ENCODE data around the gene SCAF4. TPM values are rescaled to one million over a fixed set of nuclear protein-coding genes. Genes with fewer than 3 reads are reported as not detected.

Gene SCAF4
- total RNA-seq, 4 donors from 2014 or later = 8.2 to 11.5 (median 10.0) TPM

DNA sequence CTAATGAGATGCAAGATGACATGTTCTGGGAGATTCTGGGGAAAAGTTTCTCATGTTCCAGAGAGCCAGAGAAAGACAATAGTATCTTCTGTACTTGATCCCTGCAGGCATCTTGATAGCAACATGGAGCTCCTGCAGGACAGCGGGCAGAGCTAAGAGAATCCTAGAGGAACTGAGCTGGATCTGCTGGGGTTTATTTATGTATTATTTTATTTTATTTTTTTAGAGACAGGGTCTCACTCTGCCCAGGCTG, 22.7 kb upstream of the SCAF4 start:
- Histone ChIP-seq H3K27me3 (no peaks in the 10 kb centered on the region), H3K36me3 (no peaks in the 10 kb centered on the region), H3K27ac (no peak overlapping the region), H3K4me3 (no peak overlapping the region), H3K9me3 (no peaks in the 10 kb centered on the region), H3K4me1 (no peaks in the 10 kb centered on the region)
- intact Hi-C loops (cut with DNase I; ENCODE audit: low total_unique reads) = no loop called here
- TF ChIP-seq, protein P1, sequence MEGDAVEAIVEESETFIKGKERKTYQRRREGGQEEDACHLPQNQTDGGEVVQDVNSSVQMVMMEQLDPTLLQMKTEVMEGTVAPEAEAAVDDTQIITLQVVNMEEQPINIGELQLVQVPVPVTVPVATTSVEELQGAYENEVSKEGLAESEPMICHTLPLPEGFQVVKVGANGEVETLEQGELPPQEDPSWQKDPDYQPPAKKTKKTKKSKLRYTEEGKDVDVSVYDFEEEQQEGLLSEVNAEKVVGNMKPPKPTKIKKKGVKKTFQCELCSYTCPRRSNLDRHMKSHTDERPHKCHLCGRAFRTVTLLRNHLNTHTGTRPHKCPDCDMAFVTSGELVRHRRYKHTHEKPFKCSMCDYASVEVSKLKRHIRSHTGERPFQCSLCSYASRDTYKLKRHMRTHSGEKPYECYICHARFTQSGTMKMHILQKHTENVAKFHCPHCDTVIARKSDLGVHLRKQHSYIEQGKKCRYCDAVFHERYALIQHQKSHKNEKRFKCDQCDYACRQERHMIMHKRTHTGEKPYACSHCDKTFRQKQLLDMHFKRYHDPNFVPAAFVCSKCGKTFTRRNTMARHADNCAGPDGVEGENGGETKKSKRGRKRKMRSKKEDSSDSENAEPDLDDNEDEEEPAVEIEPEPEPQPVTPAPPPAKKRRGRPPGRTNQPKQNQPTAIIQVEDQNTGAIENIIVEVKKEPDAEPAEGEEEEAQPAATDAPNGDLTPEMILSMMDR (IDR thresholded peaks at IDR 0.05 in 4 of 5, conservative IDR thresholded peaks at IDR 0.05 in 1 of 5) = no peak
- no peak for TF ChIP-seq POLR2A (IDR thresholded peaks at IDR 0.05)
- ATAC-seq (no peak), DNase-seq (no peak)
- in situ Hi-C loops (cut with MboI; ENCODE audit: low sequenced_read_pairs in 4 of 4) = no loop called here

DNA sequence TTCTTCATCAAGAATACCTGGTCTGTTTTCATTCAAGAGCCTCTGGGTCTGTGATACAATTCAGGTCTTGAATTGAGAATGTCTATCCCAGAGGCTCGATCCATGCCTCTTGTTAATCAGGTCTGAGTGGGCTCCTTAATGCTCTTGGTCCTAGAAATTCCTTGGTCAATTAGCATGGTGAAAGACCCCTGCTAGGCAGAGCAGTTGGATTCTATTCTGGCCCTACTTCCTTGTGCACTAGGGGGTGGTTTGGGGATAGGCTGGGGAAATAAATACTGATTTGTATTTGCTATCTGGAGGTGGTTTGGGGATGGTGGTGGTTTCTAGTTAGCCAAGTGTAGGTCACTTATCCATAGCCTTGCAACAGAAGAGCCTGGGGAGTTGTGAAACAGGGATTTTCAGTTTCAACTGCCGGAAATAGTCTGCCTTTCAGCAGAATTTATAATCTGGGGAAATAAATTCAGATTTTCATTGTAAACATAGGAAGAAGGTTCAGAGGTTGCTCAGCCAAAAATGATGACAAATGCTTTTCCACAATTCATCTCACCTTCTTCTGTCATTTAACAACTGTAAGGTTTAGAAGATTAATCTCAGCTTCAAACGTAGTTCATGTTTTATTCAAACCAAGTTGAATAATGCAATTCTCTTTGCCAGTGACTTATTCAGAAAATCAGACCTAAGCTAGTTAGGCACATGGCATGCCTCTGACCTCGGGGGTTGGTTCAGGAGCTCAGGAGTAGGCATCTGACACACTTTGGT, 22.2 kb upstream of the SCAF4 start:
- Histone ChIP-seq H3K27me3 (no peaks in the 10 kb centered on the region), H3K9me3 (no peaks in the 10 kb centered on the region), H3K4me3 (no peak overlapping the region), H3K27ac (no peak overlapping the region), H3K4me1 (no peaks in the 10 kb centered on the region), H3K36me3 (no peaks in the 10 kb centered on the region)
- DNase-seq (no peak), ATAC-seq (no peak)
- no peak for TF ChIP-seq POLR2A (IDR thresholded peaks at IDR 0.05)
- intact Hi-C loops (cut with DNase I; ENCODE audit: low total_unique reads) = no loop called here
- in situ Hi-C loops (cut with MboI; ENCODE audit: low sequenced_read_pairs in 4 of 4) = no loop called here

DNA sequence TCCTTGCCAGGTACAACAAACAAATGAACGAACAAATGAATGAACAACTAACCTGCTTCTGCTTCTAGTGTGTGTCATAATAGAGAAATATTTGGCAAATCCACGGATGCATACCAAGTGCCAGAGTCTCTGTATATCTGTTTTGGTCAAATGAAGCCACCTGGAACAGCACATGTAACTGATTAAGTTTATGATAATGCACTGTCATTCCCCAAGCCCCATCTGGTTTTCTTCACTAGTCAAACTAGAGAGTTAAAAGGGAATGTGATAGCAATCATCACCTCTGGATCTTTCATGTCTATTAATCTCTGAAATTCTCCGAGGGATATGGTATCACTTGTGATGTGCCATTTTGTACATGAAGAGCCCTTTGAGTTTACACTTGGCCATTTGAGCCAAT, 21.0 kb upstream of the SCAF4 start:
- ATAC-seq (no peak), DNase-seq (no peak)
- intact Hi-C loops (cut with DNase I; ENCODE audit: low total_unique reads) (no loop called here), in situ Hi-C loops (cut with MboI; ENCODE audit: low sequenced_read_pairs in 4 of 4) (no loop called here)
- Histone ChIP-seq H3K4me3 (no peak overlapping the region), H3K9me3 (no peaks in the 10 kb centered on the region), H3K27ac (no peak overlapping the region), H3K36me3 (no peaks in the 10 kb centered on the region), H3K4me1 (no peaks in the 10 kb centered on the region), H3K27me3 (no peaks in the 10 kb centered on the region)
- no peak for TF ChIP-seq POLR2A (IDR thresholded peaks at IDR 0.05)
- TF ChIP-seq, protein P1 (IDR thresholded peaks at IDR 0.05 in 4 of 5, conservative IDR thresholded peaks at IDR 0.05 in 1 of 5) = no peak

DNA sequence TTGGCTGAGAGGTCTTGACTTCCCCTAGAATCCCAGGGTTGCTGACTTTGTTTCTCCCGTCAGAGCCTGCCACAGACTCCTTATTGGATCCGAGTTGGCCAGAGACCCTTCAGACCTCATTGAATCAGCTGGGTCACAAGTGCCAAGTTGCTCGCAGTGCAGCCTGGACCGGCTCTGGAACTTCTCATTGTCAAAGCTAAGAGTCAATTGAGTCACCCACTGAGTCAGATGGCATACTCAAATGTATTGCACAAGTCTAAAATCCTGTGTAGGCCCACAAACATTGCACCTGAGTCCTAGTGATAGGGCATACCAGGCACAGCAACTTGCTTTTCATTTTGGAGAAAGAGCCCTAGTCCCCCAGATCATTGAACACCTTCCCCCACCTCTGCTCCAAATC, 20.4 kb upstream of the SCAF4 start:
- intact Hi-C loops (cut with DNase I; ENCODE audit: low total_unique reads) = no loop called here
- Histone ChIP-seq H3K27me3 (no peaks in the 10 kb centered on the region), H3K36me3 (no peaks in the 10 kb centered on the region), H3K9me3 (no peaks in the 10 kb centered on the region), H3K4me3 (no peak overlapping the region), H3K4me1 (no peaks in the 10 kb centered on the region), H3K27ac (no peak overlapping the region)
- ATAC-seq (no peak), DNase-seq (no peak)
- in situ Hi-C loops (cut with MboI; ENCODE audit: low sequenced_read_pairs in 4 of 4) = no loop called here
- TF ChIP-seq, protein P1 (IDR thresholded peaks at IDR 0.05 in 4 of 5, conservative IDR thresholded peaks at IDR 0.05 in 1 of 5) = no peak
- no peak for TF ChIP-seq POLR2A (IDR thresholded peaks at IDR 0.05)

DNA sequence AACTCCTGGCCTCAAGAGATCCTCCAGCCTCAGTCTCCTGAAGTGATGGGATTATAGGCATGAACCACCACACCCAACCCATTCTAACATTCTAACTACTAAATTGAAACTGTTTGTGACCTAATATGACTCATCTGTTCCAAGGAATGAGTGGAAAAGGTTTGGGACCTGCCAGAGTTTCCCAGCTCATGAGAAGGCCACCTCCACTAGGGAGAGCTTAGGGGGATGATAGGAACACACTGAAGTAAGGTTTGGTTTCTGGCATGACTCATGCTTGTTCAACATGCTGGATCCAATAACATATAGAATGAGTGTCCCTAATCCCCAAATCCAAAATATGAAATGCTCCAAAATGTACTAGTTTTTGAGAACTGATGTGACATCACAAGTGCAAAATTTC, 18.9 kb upstream of the SCAF4 start:
- Histone ChIP-seq H3K4me1 (no peaks in the 10 kb centered on the region), H3K27ac (no peak overlapping the region), H3K4me3 (no peak overlapping the region), H3K27me3 (no peaks in the 10 kb centered on the region), H3K9me3 (no peaks in the 10 kb centered on the region), H3K36me3 (no peaks in the 10 kb centered on the region)
- TF ChIP-seq, protein P1 (IDR thresholded peaks at IDR 0.05 in 4 of 5, conservative IDR thresholded peaks at IDR 0.05 in 1 of 5) = no peak
- no peak for TF ChIP-seq POLR2A (IDR thresholded peaks at IDR 0.05)
- in situ Hi-C loops (cut with MboI; ENCODE audit: low sequenced_read_pairs in 4 of 4) (no loop called here), intact Hi-C loops (cut with DNase I; ENCODE audit: low total_unique reads) (no loop called here)
- DNase-seq = no peak
- ATAC-seq = no peak

All from gastrocnemius medialis (tissue), 4 donors.